ENCODE results near the gene MAPKBP1. TPM values are rescaled to one million over a fixed set of nuclear protein-coding genes. Genes with fewer than 3 reads are reported as not detected.
A peak's percentile ranks its signal among the peaks of the same experiment; 100 is the strongest.

MAPKBP1 gene
- total and polyA plus RNA-seq, 2 of the 4 experiments (the other 2 are of a cell fraction), result 12.5 to 15.3 TPM

- no peak for TF ChIP-seq MXI1 (IDR thresholded peaks at IDR 0.05; ENCODE audit: borderline replicate concordance, low read depth, low read length)
- TF ChIP-seq, protein P1, sequence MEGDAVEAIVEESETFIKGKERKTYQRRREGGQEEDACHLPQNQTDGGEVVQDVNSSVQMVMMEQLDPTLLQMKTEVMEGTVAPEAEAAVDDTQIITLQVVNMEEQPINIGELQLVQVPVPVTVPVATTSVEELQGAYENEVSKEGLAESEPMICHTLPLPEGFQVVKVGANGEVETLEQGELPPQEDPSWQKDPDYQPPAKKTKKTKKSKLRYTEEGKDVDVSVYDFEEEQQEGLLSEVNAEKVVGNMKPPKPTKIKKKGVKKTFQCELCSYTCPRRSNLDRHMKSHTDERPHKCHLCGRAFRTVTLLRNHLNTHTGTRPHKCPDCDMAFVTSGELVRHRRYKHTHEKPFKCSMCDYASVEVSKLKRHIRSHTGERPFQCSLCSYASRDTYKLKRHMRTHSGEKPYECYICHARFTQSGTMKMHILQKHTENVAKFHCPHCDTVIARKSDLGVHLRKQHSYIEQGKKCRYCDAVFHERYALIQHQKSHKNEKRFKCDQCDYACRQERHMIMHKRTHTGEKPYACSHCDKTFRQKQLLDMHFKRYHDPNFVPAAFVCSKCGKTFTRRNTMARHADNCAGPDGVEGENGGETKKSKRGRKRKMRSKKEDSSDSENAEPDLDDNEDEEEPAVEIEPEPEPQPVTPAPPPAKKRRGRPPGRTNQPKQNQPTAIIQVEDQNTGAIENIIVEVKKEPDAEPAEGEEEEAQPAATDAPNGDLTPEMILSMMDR (conservative IDR thresholded peaks at IDR 0.05; ENCODE audit: low read depth, low read length), result no peak
These were observed 954 bp upstream of the MAPKBP1 start (continued) for GRCh38 chr15:41773332-41773728.

GRCh38 chr15:41773729-41774061 is 589 bp upstream of the MAPKBP1 start:
- Histone ChIP-seq H3K36me3 (ENCODE audit: control insufficient read depth, insufficient read depth, low read length) (no peaks in the 10 kb centered on the region), H4K8ac (ENCODE audit: low read depth in 2 of 2, low read length in 2 of 2) (peak overlapping the region; percentile 9 to 68), H3K4ac (ENCODE audit: low read depth, low read length) (peak overlapping the region; percentile 76), H3K56ac (ENCODE audit: extremely low read depth, insufficient read depth, low read length) (peak overlapping the region; percentile 73), H3K9me3 (ENCODE audit: control insufficient read depth, insufficient read depth, low read length) (no peaks in the 10 kb centered on the region), H3K4me1 (ENCODE audit: control insufficient read depth, insufficient read depth, low read length) (peaks cover 13% of the 10 kb centered on the region), H2BK5ac (ENCODE audit: low read depth, low read length, poor library complexity, severe bottlenecking) (peak overlapping the region; percentile 49), H2AK5ac (ENCODE audit: low read depth, low read length) (peak overlapping the region; percentile 71), H3K18ac (ENCODE audit: low read depth, low read length) (0 out of 2 replicates have a peak overlapping the region, but pooled peaks have one; percentile 9), H4K91ac (ENCODE audit: insufficient read depth, low read depth, low read length) (peak overlapping the region; percentile 71), H3K14ac (replicated peaks; ENCODE audit: low read depth, low read length) (peak overlapping the region; percentile 82), H2AK9ac (replicated peaks; ENCODE audit: low read depth, low read length, poor library complexity) (peak overlapping the region; percentile 82), H3K9ac (ENCODE audit: low read depth, low read length) (peak overlapping the region; percentile 70), H3K27ac (ENCODE audit: insufficient read depth, low read length) (peak overlapping the region; percentile 74), H2AFZ (replicated peaks; ENCODE audit: low read length, poor library complexity) (peak overlapping the region; percentile 96), H3K79me1 (ENCODE audit: low read depth in 1 of 2, low read length in 2 of 2) (peaks cover 18 to 48% of the 10 kb centered on the region in 2 experiments; a peak in 3 of 4 replicates), H3K4me2 (ENCODE audit: low read depth, low read length) (peak overlapping the region; percentile 82), H3K4me3 (ENCODE audit: insufficient read depth, low read depth, low read length) (peak overlapping the region; percentile 80), H2BK20ac (ENCODE audit: low read depth, low read length) (peak overlapping the region; percentile 40; the same call in 1 of the 2 replicates), H3K9me1 (ENCODE audit: insufficient read depth, low read length) (peaks cover 10% of the 10 kb centered on the region), H3K23ac (ENCODE audit: low read depth, low read length) (peak overlapping the region; percentile 75), H2BK15ac (ENCODE audit: low read depth, low read length) (0 out of 3 replicates have a peak overlapping the region, but pooled peaks have one; percentile 17), H4K5ac (ENCODE audit: low read depth, low read length) (peak overlapping the region; percentile 14; the same call in 1 of the 2 replicates), H4K20me1 (ENCODE audit: insufficient read depth, low read length) (peaks cover 24% of the 10 kb centered on the region), H3K27me3 (ENCODE audit: control insufficient read depth, insufficient read depth, low read length) (no peaks in the 10 kb centered on the region), H2BK120ac (ENCODE audit: low read depth, low read length) (peak overlapping the region; percentile 26; the same call in 1 of the 2 replicates)
- ChIA-PET CTCF (interaction anchor here (0.7 to 3.5 kb wide), 17 partner anchors 11 to 308 kb away, joined by 3 to 54 read pairs (median 4); partner anchors contain the start of gene RPAP1), POLR2A (ENCODE audit: unreplicated experiment) (interaction anchor here (1.0 kb wide), 1 partner anchor 23 kb away, joined by 3 read pairs; no protein-coding TSS in a partner anchor)
- TF ChIP-seq SMC3 (IDR thresholded peaks at IDR 0.05; ENCODE audit: low read depth, low read length) (no peak), MAFK (IDR thresholded peaks at IDR 0.05; ENCODE audit: low read depth, low read length) (no peak), MXI1 (IDR thresholded peaks at IDR 0.05; ENCODE audit: borderline replicate concordance, low read depth, low read length) (no peak), POLR2A (IDR thresholded peaks at IDR 0.05; ENCODE audit: low read depth, low read length) (no peak), FOS (IDR thresholded peaks at IDR 0.05; ENCODE audit: low read depth, low read length) (no peak), CEBPB (IDR thresholded peaks at IDR 0.05; ENCODE audit: low read depth, low read length) (no peak)
- no TSS peak for BruUV-seq (replicated peaks)
- ATAC-seq (ENCODE audit: low read depth) (no peak), DNase-seq (no peak)
- intact Hi-C loops (cut with micrococcal nuclease), result loop anchor here (1.0 to 10.0 kb wide), 5 partner anchors 23 to 217 kb away; partner anchors contain the start of gene JMJD7
- in situ Hi-C loops (cut with MboI; ENCODE audit: low sequenced_read_pairs), result loop anchor here (5.0 kb wide), 1 partner anchor 39 kb away; no protein-coding TSS in a partner anchor
- 28% methylated on average over 2 of the region's 7 CpGs; no CpG with 5 or more reads in 1 of the 2 experiments for WGBS, 2 experiments (ENCODE audit: extremely low coverage in 2 of 2, insufficient read length in 1 of 2)
- dilution Hi-C loops (cut with HindIII; ENCODE audit: low sequenced_read_pairs, unreplicated experiment), result no loop called here
